GM19025 (cell line): ENCODE measurements around the gene LYPD5.
A peak's percentile ranks its signal among the peaks of the same experiment; 100 is the strongest.
"Not testable (repeated sequence)": the region's sequence is repeated elsewhere in the genome, so short reads cannot be mapped to it uniquely, and the experiment has no call there.

Experiments used
- ATAC-seq: cut with Tn5 transposase; IDR thresholded peaks from one replicate; pipeline ENCODE4 v1.9.1; 2021; ENCODE audit warnings: mild to moderate bottlenecking, low read depth, moderate library complexity; ENCODE audit not compliant: unreplicated experiment

The LYPD5 gene

GRCh38 chr19:43779820-43780219 is 22.4 kb downstream of the LYPD5 start:
- no peak for ATAC-seq

GRCh38 chr19:43779147-43779819 is 23.0 kb downstream of the LYPD5 start:
- no peak for ATAC-seq

- no peak for ATAC-seq
These were observed 23.6 kb downstream of the LYPD5 start for GRCh38 chr19:43778651-43779050.

GRCh38 chr19:43777163-43777695 is 25.0 kb downstream of the LYPD5 start:
- ATAC-seq, result no peak

- no peak for ATAC-seq
These were observed 26.0 kb downstream of the LYPD5 start for GRCh38 chr19:43776286-43776685.

GRCh38 chr19:43775299-43775890 is 26.9 kb downstream of the LYPD5 start:
- no peak for ATAC-seq

GRCh38 chr19:43774940-43775258 is 27.3 kb downstream of the LYPD5 start:
- ATAC-seq, result not testable (repeated sequence)

GRCh38 chr19:43774103-43774939 is 27.9 kb downstream of the LYPD5 start:
- no peak for ATAC-seq

- no peak for ATAC-seq
These were observed 28.5 kb downstream of the LYPD5 start for GRCh38 chr19:43773725-43774102.

- no peak for ATAC-seq
These were observed 33.0 kb downstream of the LYPD5 start for GRCh38 chr19:43769256-43769655.

GRCh38 chr19:43768273-43769050 is 33.8 kb downstream of the LYPD5 start:
- no peak for ATAC-seq

- no peak for ATAC-seq
These were observed 34.4 kb downstream of the LYPD5 start for GRCh38 chr19:43767818-43768217.

GRCh38 chr19:43767316-43767715 is 34.9 kb downstream of the LYPD5 start:
- no peak for ATAC-seq

GRCh38 chr19:43766755-43767043 is 35.5 kb downstream of the LYPD5 start:
- ATAC-seq, result no peak

GRCh38 chr19:43765109-43765876 is 37.0 kb downstream of the LYPD5 start:
- ATAC-seq, result peak; percentile 65

- not testable (repeated sequence) for ATAC-seq
These were observed 37.6 kb downstream of the LYPD5 start for GRCh38 chr19:43764684-43765083.

GRCh38 chr19:43763473-43763939 is 38.7 kb downstream of the LYPD5 start:
- ATAC-seq, result no peak

GRCh38 chr19:43762814-43763213 is 39.4 kb downstream of the LYPD5 start:
- no peak for ATAC-seq

- no peak for ATAC-seq
These were observed 41.3 kb downstream of the LYPD5 start for GRCh38 chr19:43760941-43761340.

GRCh38 chr19:43759515-43759914 is 42.7 kb downstream of the LYPD5 start:
- ATAC-seq, result no peak
